OCI-LY7 (cell line): ENCODE results near the gene CNDP2.

Experiments
- EZH2phosphoT487 ChIP-seq: fragments of 200-600 bp; sonication (generic); IDR thresholded peaks from 2 replicates; pipeline ENCODE4 v1.6.1; 2018; ENCODE audit warnings: low read depth, borderline replicate concordance, mild to moderate bottlenecking, mixed run types, antibody characterized with exemption, low read length, moderate library complexity, mixed read lengths
- TF ChIP-seq, protein P1 (sequence below): fragments of 200-600 bp; sonication (generic); conservative IDR thresholded peaks from 2 replicates; pipeline ENCODE4 v1.5.1; 2014; ENCODE audit warnings: mild to moderate bottlenecking, antibody characterized with exemption, low read length, moderate library complexity, mixed read lengths

GRCh38 chr18:74573053-74573452 lies 76.9 kb downstream of the CNDP2 start:
- TF ChIP-seq, protein P1, sequence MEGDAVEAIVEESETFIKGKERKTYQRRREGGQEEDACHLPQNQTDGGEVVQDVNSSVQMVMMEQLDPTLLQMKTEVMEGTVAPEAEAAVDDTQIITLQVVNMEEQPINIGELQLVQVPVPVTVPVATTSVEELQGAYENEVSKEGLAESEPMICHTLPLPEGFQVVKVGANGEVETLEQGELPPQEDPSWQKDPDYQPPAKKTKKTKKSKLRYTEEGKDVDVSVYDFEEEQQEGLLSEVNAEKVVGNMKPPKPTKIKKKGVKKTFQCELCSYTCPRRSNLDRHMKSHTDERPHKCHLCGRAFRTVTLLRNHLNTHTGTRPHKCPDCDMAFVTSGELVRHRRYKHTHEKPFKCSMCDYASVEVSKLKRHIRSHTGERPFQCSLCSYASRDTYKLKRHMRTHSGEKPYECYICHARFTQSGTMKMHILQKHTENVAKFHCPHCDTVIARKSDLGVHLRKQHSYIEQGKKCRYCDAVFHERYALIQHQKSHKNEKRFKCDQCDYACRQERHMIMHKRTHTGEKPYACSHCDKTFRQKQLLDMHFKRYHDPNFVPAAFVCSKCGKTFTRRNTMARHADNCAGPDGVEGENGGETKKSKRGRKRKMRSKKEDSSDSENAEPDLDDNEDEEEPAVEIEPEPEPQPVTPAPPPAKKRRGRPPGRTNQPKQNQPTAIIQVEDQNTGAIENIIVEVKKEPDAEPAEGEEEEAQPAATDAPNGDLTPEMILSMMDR = no peak
- TF ChIP-seq EZH2phosphoT487 = no peak
